Left lung (tissue), 10 donors: ENCODE data around the gene GSK3B. TPM values are rescaled to one million over a fixed set of nuclear protein-coding genes. Genes with fewer than 3 reads are reported as not detected.

Experiments
- ATAC-seq: fragments of 200-7000 bp; cut with Tn5 transposase; one replicate; pipeline ENCODE4 v1.9.1; 2020; ENCODE audit warnings: moderate library complexity
- DNase-seq, 4 donors: peaks; one replicate each; pipeline ENCODE4 v3.0.0-alpha.2; 2013 to 2020
- H3K27ac ChIP-seq, 2 donors: fragments of 200-600 bp; sonication (generic) in 1 of 2; one replicate each; pipeline versions ENCODE4 v1.5.0 to v1.8.0; 2020 to 2021
- H3K27me3 ChIP-seq, 2 donors: fragments of 200-600 bp; sonication (generic) in 1 of 2; one replicate each; pipeline versions ENCODE4 v1.5.0 to v1.8.0; 2020 to 2021
- H3K36me3 ChIP-seq, 2 donors: fragments of 200-600 bp; sonication (generic) in 1 of 2; one replicate each; pipeline versions ENCODE4 v1.5.0 to v1.8.0; 2020 to 2021
- H3K4me1 ChIP-seq, 2 donors: fragments of 200-600 bp; one replicate each; pipeline ENCODE4 v1.8.0; 2021
- H3K4me3 ChIP-seq, 2 donors: fragments of 200-600 bp; sonication (generic) in 1 of 2; one replicate each; pipeline versions ENCODE4 v1.5.0 to v1.8.0; 2020 to 2021; ENCODE audit warnings: mild to moderate bottlenecking in 1 of 2
- H3K9me3 ChIP-seq, 2 donors: fragments of 200-600 bp; sonication (generic) in 1 of 2; one replicate each; pipeline versions ENCODE4 v1.5.0 to v1.8.0; 2020 to 2021
- CTCF ChIP-seq, 2 donors: fragments of 200-600 bp; sonication (generic) in 1 of 2; IDR thresholded peaks; one replicate each; pipeline versions ENCODE4 v1.5.0 to v1.8.0; 2021; ENCODE audit warnings: antibody characterized with exemption in 2 of 2
- intact Hi-C, 2 donors: fragments of 100-400 bp; cut with DNase I; formaldehyde crosslinking; loops; one replicate each; pipeline versions ENCODE4 v1.11.2 to v1.14.2; 2022
- polyA plus RNA-seq, 6 donors: library from polyadenylated mRNA; unstranded; fragments of 120-200 nt; gene quantifications; one replicate each; pipeline ENCODE4 v1.2.1, GENCODE V29; 2013; ENCODE audit not compliant: insufficient read length in 6 of 6
- total RNA-seq, 2 donors: library from RNA; stranded (reverse); fragmentation: NEBNext Ultra II Directional; extraction: Animal tissue kit (Norgen Biotek cat#: 25700); gene quantifications; one replicate each; pipeline ENCODE4 v1.2.1, GENCODE V29; 2021
- donor health status: DM: no; HTN: yes; CAD: no.
- donor health status: DM: no; HTN: no; CAD: no.

GSK3B gene
- total and polyA plus RNA-seq, 8 donors: 39.2 to 53.0 (median 42.4) TPM

DNA sequence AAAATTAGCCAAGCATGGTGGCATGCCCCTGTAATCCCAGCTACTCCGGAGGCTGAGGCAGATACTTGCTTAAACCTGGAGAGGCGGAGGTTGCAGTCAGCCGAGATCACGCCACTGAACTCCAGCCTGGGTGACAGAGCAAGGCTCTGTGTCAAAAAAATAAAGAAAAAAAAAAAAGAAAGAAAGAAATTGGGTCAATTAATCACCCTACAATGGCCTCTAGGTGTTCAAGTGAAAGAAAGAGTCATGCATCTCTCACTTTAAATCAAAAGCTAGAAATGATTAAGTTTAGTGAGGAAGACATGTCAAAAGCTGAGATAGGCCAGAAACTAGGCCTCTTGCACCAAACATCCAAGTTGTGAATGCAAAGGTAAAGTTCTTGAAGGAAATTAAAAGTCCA lies 44.9 kb upstream of the GSK3B start:
- Histone ChIP-seq H3K4me3 (no peak overlapping the region), H3K36me3 (no peaks in the 10 kb centered on the region), H3K4me1 (no peaks in the 10 kb centered on the region), H3K27ac (no peak overlapping the region), H3K27me3 (no peaks in the 10 kb centered on the region), H3K9me3 (no peaks in the 10 kb centered on the region)
- ATAC-seq (no peak), DNase-seq (no peak)
- TF ChIP-seq CTCF (IDR thresholded peaks at IDR 0.05): no peak
- intact Hi-C loops: no loop called here

- intact Hi-C loops: no loop called here
- no peaks in the 10 kb centered on the region for H3K36me3 ChIP-seq
- no peaks in the 10 kb centered on the region for H3K9me3 ChIP-seq
- H3K27ac ChIP-seq: no peak overlapping the region
- no peak overlapping the region for H3K4me3 ChIP-seq
- TF ChIP-seq CTCF (IDR thresholded peaks at IDR 0.05): no peak
- no peaks in the 10 kb centered on the region for H3K4me1 ChIP-seq
- no peak for DNase-seq
- no peak for ATAC-seq
- no peaks in the 10 kb centered on the region for H3K27me3 ChIP-seq
Observed at GRCh38 chr3:120137548-120137947, 43.3 kb upstream of the GSK3B start.

- ATAC-seq (no peak), DNase-seq (no peak)
- Histone ChIP-seq H3K4me1 (no peaks in the 10 kb centered on the region), H3K27ac (no peak overlapping the region), H3K9me3 (no peaks in the 10 kb centered on the region), H3K27me3 (no peaks in the 10 kb centered on the region), H3K36me3 (no peaks in the 10 kb centered on the region), H3K4me3 (no peak overlapping the region)
- intact Hi-C loops: no loop called here
- no peak for TF ChIP-seq CTCF (IDR thresholded peaks at IDR 0.05)
Observed at GRCh38 chr3:120130656-120131055, 36.4 kb upstream of the GSK3B start.

DNA sequence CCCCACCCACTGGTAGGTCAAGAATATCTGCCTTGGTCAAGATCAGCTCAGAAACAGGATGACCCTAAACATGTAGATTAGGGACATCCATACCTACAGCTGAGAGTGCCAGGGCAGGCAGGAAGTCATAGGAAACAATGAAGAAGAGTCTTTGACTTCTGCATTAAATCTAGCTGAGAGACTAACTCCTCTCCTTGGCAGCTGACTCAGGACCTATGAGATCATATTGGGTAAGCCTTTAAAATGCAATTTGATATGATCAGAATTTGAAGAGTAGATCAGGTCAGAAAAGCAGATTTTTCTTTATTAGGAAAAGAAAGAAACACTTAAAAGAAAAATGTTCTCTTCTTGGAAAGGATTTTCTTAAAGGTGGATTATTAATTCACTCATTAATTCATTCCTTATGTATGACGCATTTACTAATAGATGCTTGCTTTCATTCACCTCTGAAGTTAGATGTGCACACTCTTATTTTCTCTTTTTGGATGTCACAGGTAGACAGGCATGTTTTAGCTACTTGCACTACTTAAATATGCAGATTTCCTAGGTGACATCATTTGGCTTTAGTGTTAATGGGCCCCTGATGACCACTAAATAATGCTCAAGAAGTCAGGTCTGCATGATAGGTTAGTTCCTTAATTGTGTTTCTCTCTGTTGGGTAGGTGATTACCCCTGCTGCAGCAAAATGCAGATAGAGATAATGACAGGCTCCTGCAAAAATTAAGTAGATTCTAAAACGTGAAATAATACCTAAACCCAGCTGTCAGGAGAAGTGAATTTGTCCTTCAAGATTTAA lies 35.7 kb upstream of the GSK3B start:
- H3K9me3 ChIP-seq: no peaks in the 10 kb centered on the region
- TF ChIP-seq CTCF (IDR thresholded peaks at IDR 0.05): no peak

DNA sequence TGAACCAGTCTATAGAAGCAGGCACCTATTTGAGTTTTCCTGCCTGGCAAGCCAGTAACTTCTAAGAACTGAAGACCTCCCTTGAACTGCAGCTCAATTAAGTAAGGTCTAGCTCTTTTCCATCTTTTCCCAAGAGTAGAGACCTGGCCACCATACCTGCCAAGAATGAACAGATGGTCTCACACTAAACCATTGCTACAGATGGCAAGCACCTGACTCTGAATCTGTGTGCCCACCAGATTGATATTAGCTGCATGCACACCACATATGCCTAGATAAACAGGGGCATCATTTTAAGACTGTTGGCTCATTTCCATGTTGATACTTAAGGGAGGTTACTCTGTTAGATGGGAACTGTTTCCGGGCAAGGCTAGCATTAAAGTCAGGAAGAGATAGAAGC lies 34.8 kb upstream of the GSK3B start:
- no peaks in the 10 kb centered on the region for H3K36me3 ChIP-seq
- no peak for ATAC-seq
- intact Hi-C loops: no loop called here

More for the DNA sequence above, 35.7 kb upstream of the GSK3B start:
- no peaks in the 10 kb centered on the region for H3K36me3 ChIP-seq
- DNase-seq (no peak), ATAC-seq (no peak)
- no peak overlapping the region for H3K27ac ChIP-seq
- intact Hi-C loops: no loop called here
- H3K27me3 ChIP-seq: no peaks in the 10 kb centered on the region
- no peaks in the 10 kb centered on the region for H3K4me1 ChIP-seq
- H3K4me3 ChIP-seq: no peak overlapping the region

More for the DNA sequence above, 34.8 kb upstream of the GSK3B start:
- Histone ChIP-seq H3K9me3 (no peaks in the 10 kb centered on the region), H3K4me1 (no peaks in the 10 kb centered on the region), H3K4me3 (no peak overlapping the region), H3K27ac (no peak overlapping the region), H3K27me3 (no peaks in the 10 kb centered on the region)
- no peak for DNase-seq
- TF ChIP-seq CTCF (IDR thresholded peaks at IDR 0.05): no peak
